ENCODE measurements around the gene KLF3. TPM values are rescaled to one million over a fixed set of nuclear protein-coding genes. Genes with fewer than 3 reads are reported as not detected.
"Not testable (repeated sequence)": the region's sequence is repeated elsewhere in the genome, so short reads cannot be mapped to it uniquely, and the experiment has no call there.

KLF3 gene
- total RNA-seq, 1 experiment from 2014 or later = 49.9 TPM

DNA sequence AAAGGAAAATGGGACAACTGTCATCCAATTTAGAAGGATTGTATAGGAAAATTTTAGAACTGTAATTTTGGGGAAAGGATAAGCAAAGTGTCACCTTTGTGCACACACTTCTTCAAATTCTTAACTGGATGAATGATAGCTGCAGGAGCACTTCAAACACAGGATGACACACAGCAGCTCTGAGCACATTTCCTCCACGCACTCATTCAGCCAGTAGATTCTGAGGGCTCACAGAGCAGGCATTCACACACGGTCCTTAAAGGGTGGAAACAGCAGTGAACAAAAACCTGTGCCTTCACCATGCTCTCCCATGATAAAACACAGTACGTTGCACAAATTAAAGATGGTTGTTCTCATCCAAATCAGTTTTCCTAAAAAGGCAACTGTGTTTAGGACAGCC is 38.5 kb upstream of the KLF3 start:
- H3K27me3 Mint-ChIP-seq (ENCODE audit: unreplicated experiment) = no peaks in the 10 kb centered on the region
- intact Hi-C loops (cut with micrococcal nuclease; ENCODE audit: unreplicated experiment) = no loop called here
- CTCF ChIA-PET = interaction anchor here (0.6 kb wide), 1 partner anchor 306 kb away, joined by 5 read pairs; no protein-coding TSS in a partner anchor

DNA sequence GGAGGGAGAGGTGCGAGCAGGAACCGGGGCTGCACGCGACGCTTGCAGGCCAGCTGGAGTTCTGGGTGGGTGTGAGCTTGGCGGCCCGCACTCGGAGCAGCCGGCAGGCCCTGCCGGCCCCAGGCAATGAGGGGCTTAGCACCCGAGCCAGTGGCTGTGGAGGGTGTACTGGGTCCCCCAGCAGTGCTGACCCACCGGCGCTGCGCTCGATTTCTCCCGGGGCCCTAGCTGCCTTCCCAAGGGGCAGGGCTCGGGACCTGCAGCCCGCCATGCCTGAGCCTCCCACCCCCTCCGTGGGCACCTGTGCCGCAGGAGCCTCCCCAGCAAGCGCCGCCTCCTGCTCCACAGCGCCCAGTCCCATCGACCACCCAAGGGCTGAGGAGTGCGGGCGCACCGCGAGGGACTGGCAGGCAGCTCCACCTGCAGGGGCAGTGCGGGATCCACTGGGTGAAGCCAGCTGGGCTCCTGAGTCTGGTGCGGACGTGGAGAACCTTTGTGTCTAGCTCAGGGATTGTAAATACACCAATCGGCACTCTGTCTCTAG is 37.0 kb upstream of the KLF3 start:
- H3K4me1 Mint-ChIP-seq (ENCODE audit: low read depth, unreplicated experiment); DNase-seq; intact Hi-C loops (cut with micrococcal nuclease; ENCODE audit: unreplicated experiment); H3K27me3 Mint-ChIP-seq (ENCODE audit: unreplicated experiment); H3K4me3 Mint-ChIP-seq (ENCODE audit: low read depth, unreplicated experiment); BruUV-seq (replicated peaks); H3K9me3 Mint-ChIP-seq (ENCODE audit: low read depth, unreplicated experiment); H3K36me3 Mint-ChIP-seq (ENCODE audit: insufficient read depth, unreplicated experiment); H3K27ac Mint-ChIP-seq (ENCODE audit: unreplicated experiment): not testable (repeated sequence)
- CTCF ChIA-PET = interaction anchor here (0.8 kb wide), 1 partner anchor 15 kb away, joined by 3 read pairs; no protein-coding TSS in a partner anchor

More for the DNA sequence above, 38.5 kb upstream of the KLF3 start:
- Mint-ChIP-seq H3K4me1 (ENCODE audit: low read depth, unreplicated experiment) (peaks cover 17% of the 10 kb centered on the region), H3K4me3 (ENCODE audit: low read depth, unreplicated experiment) (no peak overlapping the region), H3K36me3 (ENCODE audit: insufficient read depth, unreplicated experiment) (no peaks in the 10 kb centered on the region), H3K27ac (ENCODE audit: unreplicated experiment) (no peak overlapping the region), H3K9me3 (ENCODE audit: low read depth, unreplicated experiment) (no peaks in the 10 kb centered on the region)
- TF ChIP-seq, protein P1, sequence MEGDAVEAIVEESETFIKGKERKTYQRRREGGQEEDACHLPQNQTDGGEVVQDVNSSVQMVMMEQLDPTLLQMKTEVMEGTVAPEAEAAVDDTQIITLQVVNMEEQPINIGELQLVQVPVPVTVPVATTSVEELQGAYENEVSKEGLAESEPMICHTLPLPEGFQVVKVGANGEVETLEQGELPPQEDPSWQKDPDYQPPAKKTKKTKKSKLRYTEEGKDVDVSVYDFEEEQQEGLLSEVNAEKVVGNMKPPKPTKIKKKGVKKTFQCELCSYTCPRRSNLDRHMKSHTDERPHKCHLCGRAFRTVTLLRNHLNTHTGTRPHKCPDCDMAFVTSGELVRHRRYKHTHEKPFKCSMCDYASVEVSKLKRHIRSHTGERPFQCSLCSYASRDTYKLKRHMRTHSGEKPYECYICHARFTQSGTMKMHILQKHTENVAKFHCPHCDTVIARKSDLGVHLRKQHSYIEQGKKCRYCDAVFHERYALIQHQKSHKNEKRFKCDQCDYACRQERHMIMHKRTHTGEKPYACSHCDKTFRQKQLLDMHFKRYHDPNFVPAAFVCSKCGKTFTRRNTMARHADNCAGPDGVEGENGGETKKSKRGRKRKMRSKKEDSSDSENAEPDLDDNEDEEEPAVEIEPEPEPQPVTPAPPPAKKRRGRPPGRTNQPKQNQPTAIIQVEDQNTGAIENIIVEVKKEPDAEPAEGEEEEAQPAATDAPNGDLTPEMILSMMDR (IDR thresholded peaks at IDR 0.05; ENCODE audit: unreplicated experiment) = no peak
- DNase-seq = no peak
- no TSS peak for BruUV-seq (replicated peaks)

DNA sequence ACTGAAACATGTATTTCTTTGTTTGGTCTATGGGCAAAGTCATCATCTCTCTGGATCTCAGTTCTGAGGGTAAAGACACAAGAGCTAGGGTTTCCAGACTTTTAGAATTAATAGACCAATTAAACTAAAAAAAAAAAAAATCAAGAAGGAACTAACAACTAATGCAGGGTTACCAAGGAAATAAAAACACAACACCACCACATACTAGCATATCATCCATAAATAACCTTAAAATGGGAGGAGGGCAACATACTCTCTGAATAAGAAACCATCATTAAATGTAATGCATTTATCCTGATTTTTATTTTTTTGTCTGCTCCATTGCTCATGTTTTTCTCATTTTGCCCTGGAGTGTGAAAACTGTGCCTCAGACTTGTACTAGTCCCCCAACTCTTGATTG is 33.5 kb upstream of the KLF3 start:
- TF ChIP-seq, protein P1 (IDR thresholded peaks at IDR 0.05; ENCODE audit: unreplicated experiment) = no peak
- Mint-ChIP-seq H3K36me3 (ENCODE audit: insufficient read depth, unreplicated experiment) (no peaks in the 10 kb centered on the region), H3K27me3 (ENCODE audit: unreplicated experiment) (no peaks in the 10 kb centered on the region), H3K4me1 (ENCODE audit: low read depth, unreplicated experiment) (no peaks in the 10 kb centered on the region), H3K27ac (ENCODE audit: unreplicated experiment) (no peak overlapping the region), H3K9me3 (ENCODE audit: low read depth, unreplicated experiment) (no peaks in the 10 kb centered on the region), H3K4me3 (ENCODE audit: low read depth, unreplicated experiment) (no peak overlapping the region)
- BruUV-seq (replicated peaks) = no TSS peak
- no peak for DNase-seq
- CTCF ChIA-PET = no interaction called here
- intact Hi-C loops (cut with micrococcal nuclease; ENCODE audit: unreplicated experiment) = no loop called here

DNA sequence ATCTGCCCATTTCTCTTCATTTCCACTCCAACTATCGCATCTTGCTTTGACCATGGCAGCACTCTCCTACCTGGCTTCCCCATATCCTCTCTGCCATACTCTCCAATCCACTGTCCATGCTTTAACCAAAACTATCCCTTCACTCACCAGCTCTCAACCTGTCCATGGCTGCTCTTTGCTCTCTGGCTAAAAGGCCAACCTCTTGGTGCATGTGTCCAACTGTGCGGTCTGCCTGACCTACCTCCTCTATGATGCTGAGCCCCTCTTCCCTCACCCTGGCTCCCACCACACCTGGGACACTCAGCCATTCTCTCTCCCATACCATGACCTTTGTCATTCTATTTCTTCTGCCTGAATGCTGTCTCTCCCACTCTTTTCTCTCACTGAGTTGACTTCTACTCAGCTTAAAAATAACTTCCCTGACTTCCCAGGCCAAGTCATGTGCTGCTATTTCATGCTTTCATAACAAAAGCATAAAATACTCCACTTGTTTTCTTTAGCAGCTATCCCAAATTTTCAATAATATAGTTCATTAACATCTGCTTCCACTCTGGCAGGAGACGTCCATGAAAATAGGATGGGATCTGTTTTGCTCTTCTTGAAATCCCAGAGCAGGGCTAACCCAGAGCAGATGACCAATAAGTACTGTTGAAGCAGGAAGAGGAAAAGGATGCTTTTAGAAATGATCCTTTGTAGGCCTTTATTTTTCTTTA is 29.8 kb upstream of the KLF3 start:
- Mint-ChIP-seq H3K36me3 (ENCODE audit: insufficient read depth, unreplicated experiment) (no peaks in the 10 kb centered on the region), H3K9me3 (ENCODE audit: low read depth, unreplicated experiment) (no peaks in the 10 kb centered on the region), H3K4me3 (ENCODE audit: low read depth, unreplicated experiment) (no peak overlapping the region), H3K4me1 (ENCODE audit: low read depth, unreplicated experiment) (no peaks in the 10 kb centered on the region), H3K27me3 (ENCODE audit: unreplicated experiment) (no peaks in the 10 kb centered on the region), H3K27ac (ENCODE audit: unreplicated experiment) (no peak overlapping the region)
- BruUV-seq (replicated peaks) = no TSS peak
- intact Hi-C loops (cut with micrococcal nuclease; ENCODE audit: unreplicated experiment) = no loop called here
- TF ChIP-seq, protein P1 (IDR thresholded peaks at IDR 0.05; ENCODE audit: unreplicated experiment) = no peak
- no peak for DNase-seq
- CTCF ChIA-PET = no interaction called here

DNA sequence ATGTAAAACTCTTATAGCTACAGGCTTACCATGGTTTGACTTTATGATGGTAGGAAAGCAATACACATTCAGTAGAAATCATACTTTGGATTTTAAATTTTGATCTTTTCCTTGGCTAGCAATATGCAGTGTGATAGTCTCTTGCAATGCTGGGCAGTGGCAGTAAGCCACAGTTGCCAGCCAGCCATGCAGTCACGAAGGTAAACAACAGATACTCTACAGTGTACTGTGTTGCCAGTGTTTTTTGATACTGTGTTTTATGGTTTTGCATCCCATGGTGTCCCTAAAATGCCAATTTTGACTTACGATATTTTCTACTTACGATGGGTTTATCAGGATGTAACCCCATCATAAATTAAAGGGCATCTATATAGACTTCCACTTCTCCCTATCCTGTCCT is 24.8 kb upstream of the KLF3 start:
- Mint-ChIP-seq H3K4me3 (ENCODE audit: low read depth, unreplicated experiment) (no peak overlapping the region), H3K27me3 (ENCODE audit: unreplicated experiment) (no peaks in the 10 kb centered on the region), H3K9me3 (ENCODE audit: low read depth, unreplicated experiment) (no peaks in the 10 kb centered on the region), H3K4me1 (ENCODE audit: low read depth, unreplicated experiment) (no peaks in the 10 kb centered on the region), H3K27ac (ENCODE audit: unreplicated experiment) (no peak overlapping the region), H3K36me3 (ENCODE audit: insufficient read depth, unreplicated experiment) (no peaks in the 10 kb centered on the region)
- intact Hi-C loops (cut with micrococcal nuclease; ENCODE audit: unreplicated experiment) = no loop called here
- TF ChIP-seq, protein P1 (IDR thresholded peaks at IDR 0.05; ENCODE audit: unreplicated experiment) = no peak
- no peak for DNase-seq
- CTCF ChIA-PET = no interaction called here
- no TSS peak for BruUV-seq (replicated peaks)
